Measurements from ENCODE around the gene DIAPH2. TPM values are rescaled to one million over a fixed set of nuclear protein-coding genes. Genes with fewer than 3 reads are reported as not detected.

DIAPH2 gene
- total RNA-seq, 1 donor from 2014 or later, result 12.9 TPM

DNA sequence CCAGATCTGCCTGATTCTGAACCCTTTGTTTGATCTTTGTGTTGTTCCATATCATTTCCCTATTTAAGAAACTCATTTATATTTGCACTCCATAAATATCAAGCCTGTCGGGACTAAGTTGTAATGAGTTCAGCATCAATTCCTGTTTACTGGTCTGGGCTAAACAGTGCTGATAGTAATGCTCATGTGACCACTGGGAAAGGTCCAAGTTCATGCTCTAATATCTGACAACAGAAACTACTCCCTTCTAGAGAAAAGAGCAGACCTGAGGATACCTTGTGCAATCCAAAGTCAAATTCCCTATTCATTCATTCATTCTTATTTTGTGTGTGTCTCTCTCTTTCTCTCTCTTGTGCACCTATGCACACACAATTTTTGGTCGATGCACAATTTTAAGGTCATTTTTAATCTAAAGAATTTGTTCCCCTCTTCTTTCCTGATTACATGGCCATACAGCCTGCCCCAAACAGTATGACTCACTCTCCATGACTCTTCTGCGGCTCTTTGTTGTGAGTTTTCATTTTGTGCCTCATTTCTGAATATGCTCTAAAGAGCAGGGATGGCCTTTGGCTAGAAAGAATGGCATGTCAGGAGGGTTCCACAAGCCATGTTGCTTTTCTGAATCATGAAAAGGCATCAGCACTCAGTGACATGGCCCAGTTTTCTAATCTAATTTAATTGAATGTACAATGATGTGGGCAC lies 863.4 kb downstream of the DIAPH2 start:
- intact Hi-C loops (cut with micrococcal nuclease), result no loop called here

DNA sequence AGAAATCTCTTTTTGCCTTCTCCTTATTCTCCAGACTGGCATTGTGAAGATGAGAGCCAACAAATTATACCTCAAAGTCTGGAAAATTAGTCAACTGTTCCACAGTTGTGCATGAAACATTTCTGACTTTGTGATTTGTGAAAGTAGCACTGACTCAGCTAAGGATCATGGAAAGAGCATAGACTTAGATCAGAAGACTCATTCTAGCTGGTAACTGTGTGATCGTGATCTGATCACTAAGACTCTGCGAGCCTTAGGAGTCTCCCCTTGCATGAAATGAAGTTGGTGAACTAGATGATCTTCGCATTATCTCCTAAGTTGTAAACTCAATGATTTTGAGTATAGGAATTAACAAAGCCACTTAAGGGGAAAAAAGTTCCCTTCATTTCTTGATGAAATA lies 867.2 kb downstream of the DIAPH2 start:
- intact Hi-C loops (cut with micrococcal nuclease), result no loop called here

DNA sequence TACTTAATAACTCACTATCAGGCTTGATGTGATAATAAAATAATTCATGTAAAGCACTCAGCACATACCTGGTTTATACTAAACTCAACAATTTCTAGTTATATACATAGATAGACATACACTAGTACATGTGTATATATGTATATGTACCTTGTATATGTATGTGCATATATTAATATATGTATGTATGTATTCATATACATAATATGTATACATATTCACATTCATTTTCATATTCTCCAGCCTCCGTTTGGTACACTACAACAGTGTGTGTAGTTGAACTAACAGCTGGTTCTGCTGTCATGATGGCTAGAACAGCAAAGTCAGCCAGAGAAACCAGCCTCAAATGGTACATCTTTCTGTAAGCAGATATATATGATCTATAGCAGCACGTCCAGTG lies 869.2 kb downstream of the DIAPH2 start:
- intact Hi-C loops (cut with micrococcal nuclease), result no loop called here

DNA sequence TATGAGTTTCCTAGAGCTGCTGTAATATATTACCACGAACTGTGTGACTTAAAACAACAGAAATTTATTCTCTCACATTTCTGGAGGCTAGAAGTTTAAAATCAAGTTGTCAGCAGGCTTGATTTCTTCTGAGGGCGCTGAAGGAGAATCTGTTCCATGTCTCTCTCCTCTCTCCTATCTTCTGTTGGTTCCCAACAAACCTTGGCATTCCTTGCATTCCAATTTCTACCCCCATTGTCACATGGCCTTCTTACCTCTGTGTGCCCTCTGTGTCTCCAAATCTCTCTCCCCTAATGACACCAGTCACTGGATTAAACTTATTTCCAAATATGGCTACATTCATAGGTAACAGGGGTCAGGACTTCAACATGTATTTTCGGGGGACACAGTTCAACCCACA lies 871.7 kb downstream of the DIAPH2 start:
- intact Hi-C loops (cut with micrococcal nuclease), result no loop called here

DNA sequence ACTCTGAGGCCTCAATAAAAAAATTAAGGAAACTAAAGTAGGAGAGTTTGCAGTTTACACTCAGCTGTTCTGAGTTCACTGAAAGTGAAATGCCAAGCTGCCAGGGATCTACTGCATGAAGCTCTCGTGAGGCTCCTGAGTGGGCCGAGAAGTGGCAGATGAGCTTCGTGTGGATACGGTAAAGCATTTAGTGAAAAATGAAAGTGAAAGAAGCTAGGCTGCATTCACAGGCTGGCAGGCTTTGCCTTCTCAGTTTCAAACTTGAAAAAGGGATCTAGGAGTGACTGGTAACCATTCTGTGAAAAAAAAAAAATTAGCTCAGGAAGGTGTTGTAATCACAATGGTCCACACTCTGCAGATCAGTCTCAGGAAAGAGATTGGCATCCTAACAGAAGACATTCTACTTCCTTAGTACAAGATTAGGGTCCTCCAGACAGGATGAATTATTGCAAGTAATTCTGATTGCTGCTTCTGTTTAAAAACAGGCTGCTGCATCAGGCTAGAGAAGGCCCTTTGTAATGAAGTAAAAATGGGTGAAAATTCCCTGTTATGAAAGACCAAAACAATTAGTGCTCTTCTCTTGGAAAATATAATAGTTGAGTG lies 879.0 kb downstream of the DIAPH2 start:
- intact Hi-C loops (cut with micrococcal nuclease), result loop anchor here (5.0 kb wide), 1 partner anchor 34 kb away; no protein-coding TSS in a partner anchor

DNA sequence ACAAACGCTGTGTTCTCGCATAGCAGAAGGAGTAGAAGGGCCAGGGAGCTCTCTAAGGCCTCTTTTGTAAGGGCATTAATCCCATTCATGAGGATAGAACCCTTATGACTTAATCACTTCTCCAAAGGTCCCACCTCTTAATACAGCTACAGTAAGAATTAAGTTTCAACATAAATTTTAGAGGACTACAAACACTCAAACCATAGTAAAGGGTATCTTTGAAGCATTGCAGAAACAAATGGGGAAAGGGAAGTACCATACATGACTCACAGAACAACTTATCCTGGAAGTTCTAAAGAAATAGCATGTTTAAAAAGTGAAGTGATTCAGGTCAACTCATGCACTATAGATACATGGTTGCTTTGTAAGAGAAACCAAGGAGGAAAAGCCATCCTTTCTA lies 879.9 kb downstream of the DIAPH2 start:
- intact Hi-C loops (cut with micrococcal nuclease), result loop anchor here (5.0 kb wide), 1 partner anchor 33 kb away; no protein-coding TSS in a partner anchor

DNA sequence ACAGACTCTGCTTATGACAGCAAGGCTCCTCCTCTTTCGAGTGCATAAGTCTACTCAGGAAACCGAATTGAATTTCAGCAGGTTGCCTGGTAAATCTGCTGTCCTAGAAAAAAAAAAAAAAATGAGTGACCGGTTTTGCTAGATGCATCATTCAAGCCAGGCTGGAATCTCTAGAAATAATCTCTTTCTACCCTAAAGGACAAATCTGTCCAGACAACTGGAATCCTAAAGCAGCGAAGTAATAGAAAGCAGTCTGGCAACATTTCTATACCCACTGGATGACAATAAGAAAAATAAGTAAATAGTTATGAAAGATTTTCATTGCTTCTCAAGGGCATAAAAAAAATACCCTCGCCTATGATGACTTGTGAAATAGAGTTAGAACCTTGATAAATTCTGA lies 902.5 kb downstream of the DIAPH2 start:
- intact Hi-C loops (cut with micrococcal nuclease), result no loop called here

DNA sequence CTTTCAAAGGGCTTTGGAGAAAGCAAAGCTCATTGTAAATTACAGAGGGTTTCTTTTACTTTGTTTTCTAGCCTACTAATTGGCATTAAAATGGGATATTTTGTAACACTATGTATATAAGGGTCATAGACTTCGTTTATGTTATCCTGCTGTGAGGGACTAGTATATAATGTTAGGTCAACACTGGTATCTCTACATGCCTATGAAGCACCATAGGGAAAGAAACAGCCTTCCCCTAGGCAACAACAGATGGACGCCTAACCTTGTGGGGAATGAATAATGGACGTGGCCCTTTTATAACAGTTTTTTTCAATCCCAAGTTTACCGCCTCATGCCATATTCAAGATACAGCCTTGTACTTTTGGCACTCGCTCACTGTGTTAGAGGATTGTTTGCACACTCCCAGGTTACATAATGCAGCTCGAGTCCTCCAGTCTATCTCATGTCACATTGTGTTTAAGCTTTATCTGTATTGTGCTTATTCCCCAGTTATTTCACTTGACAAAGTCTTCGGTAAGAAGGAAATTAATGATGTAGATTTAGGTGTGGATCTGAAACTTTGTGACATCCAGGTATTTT lies 910.1 kb downstream of the DIAPH2 start:
- intact Hi-C loops (cut with micrococcal nuclease), result loop anchor here (5.0 kb wide), 1 partner anchor 32 kb away; no protein-coding TSS in a partner anchor

DNA sequence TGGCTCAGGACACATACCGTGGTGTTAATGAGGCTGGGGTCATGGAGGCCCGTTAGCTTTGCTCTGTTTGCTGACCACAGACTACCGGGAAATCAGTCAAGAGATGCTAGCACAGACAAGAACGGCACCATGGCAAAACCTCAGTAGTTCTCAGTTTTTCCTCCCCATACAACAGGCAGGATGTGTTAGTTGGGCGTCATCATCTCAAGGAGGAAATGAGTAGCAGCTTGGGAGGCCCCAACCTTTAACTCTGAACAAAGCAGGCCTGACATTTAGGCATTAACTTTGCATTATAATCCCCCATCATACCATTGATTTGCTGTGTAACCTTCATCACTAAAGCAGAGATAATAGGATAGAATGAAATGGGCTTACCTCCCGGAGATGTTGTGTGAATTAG lies 913.3 kb downstream of the DIAPH2 start:
- intact Hi-C loops (cut with micrococcal nuclease), result loop anchor here (5.0 kb wide), 1 partner anchor 36 kb away; no protein-coding TSS in a partner anchor

DNA sequence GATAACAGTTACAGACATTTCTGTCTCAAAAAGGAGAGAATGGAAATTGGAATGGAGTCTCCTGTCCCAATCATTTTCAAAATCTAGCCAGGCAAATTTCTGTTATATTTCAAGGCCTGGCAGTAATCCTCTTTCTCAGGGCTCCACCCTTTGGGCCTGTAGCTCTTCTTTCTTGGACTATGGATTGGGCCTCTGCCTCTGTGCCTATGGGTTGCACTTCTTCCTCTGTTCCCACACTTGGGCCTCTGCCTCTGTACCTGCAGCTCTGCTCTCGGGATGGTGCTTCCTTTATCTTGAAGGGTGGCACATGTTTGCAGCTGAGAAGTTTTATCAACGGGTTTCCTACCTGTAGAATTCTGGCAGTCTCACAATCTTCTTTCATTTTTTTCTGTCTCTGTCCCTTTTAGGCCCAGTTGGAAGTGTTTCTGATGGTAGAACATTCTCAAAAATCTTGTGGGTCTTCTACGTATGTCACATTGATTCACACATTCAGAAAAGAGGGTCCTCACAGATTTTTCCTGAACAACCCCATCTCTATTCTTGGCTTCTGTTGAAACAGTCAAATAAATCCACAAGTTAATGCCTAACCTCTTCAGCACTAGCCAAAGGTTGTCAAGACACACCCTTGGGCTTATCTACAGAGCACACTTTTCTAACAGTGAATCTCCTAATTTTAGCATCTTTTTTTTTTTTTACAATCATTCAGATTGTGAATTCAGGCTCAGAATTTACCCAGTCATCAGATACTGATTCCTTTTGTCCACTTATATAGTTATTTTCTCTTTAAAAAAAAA lies 918.0 kb downstream of the DIAPH2 start:
- intact Hi-C loops (cut with micrococcal nuclease), result no loop called here

DNA sequence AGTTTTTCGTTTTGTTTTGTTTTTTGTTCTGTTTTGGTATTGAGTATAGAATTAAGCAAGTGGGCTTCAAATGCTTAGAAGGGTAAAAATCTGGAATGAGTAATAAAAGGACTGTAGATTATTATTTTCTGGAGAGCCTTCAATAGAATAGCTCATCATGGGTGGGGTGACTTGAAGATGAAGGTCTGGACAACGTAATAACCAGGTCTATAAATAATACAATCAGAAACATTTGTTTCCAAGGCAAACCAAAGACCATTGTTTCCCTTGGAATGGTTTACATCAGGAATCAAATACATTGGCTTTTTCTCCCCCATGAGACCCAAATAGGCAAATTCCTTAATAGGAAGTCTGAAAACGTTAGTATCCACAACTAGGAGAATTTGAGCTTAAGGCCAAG lies 920.6 kb downstream of the DIAPH2 start:
- intact Hi-C loops (cut with micrococcal nuclease), result no loop called here

DNA sequence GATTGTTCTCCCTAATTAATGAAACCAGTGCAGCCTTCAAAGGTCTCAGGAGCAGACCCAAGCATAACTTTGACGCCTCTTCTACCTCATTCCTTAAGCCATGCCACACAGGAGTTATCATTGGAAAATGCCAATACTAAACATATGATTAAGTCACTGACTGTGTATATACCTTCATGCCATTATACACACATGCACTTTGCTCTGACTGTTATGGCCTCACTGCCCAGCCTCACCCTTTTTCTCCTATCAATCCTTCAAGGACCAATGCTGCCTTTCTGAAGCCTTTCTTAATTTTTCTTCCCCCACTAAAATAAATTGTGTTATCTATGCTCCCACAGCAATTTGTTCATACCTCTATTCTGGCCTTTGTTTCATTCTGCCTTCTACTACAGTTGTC lies 924.7 kb downstream of the DIAPH2 start:
- intact Hi-C loops (cut with micrococcal nuclease), result no loop called here

DNA sequence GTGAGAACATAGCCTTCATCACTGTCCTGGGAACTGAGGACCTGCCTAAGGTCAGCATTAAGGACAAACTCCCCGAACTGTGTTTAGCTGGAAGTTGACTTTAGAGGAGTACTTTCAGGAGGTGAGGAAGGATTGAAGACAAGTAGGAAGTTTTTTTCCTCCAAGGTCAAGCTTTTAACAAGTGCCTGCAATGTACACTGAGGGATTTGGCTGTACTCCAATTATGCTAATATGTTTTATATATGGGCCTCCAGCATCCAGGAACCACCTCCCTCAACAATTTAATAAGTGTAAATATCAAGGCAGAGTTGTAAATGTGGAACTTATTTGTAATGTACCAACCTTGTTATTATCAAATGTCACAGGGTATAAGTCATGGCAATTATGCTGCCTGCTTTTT lies 925.3 kb downstream of the DIAPH2 start:
- intact Hi-C loops (cut with micrococcal nuclease), result no loop called here

DNA sequence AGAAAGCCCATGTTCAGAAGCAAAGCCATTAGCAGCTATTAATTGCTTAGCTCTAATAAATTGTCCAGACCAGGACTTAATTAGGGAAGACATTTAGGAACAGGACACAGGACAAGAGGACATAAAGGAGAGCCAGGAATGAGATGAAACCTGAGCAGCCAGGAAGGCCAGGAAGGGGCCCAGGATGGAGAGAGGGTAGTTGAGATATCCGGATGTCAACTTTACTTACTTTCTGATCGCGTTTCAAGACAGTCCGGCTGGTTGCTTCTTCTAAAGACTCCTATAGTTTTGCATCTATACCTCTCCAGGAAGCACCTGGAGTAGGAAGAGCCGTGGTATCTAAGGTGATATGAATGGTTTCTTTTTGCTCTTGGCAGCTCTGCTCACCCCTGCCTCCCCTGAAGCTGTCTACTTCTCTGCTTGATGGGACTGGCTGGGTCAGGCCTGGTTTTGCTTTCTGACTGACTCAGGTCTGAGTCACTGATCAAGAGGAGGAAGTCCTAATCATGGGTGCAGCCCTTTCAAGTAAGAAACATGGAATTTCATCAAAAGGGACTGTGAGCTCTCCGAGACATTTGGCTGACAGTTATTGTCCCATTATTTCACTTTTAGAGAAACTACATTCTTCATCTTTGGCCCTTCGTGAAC lies 932.4 kb downstream of the DIAPH2 start:
- intact Hi-C loops (cut with micrococcal nuclease), result no loop called here

DNA sequence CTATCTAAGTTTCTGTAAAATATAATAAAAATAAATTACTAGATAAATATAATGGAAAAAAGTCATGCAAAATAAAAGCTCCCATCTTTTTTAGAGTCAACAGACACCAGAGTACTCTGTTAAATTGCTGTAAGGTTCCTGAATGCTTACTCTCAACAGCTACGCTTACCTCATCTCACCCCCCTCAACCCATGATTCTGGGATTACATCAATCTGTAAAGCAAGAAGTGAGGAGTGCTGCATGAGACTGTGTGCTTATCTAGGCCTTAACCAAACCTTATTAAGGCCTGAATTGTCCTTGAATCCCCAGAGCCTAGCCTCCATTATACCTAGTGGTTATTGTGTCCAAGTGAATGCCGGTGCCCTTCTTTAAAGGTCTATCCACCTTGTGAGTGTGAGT lies 934.9 kb downstream of the DIAPH2 start:
- intact Hi-C loops (cut with micrococcal nuclease), result no loop called here

DNA sequence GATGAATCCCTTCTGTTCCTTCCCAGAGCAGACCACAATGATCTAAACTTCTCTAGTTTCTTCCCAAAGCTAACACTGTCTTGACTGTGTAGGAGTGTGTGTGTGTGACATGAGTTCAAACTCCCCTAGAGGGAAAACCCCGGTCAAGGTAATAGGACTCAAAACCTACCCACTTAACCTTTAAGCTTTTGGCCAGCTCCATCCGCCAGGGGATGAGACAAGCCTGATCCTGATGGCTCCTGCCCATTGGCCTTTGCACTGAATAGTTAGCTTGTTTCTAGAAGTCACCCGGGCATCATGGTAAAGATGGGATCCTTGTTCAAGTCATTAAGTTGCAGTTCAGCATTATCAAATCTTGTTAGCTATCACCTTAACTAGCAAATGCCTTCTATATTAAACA lies 937.5 kb downstream of the DIAPH2 start:
- intact Hi-C loops (cut with micrococcal nuclease), result no loop called here

DNA sequence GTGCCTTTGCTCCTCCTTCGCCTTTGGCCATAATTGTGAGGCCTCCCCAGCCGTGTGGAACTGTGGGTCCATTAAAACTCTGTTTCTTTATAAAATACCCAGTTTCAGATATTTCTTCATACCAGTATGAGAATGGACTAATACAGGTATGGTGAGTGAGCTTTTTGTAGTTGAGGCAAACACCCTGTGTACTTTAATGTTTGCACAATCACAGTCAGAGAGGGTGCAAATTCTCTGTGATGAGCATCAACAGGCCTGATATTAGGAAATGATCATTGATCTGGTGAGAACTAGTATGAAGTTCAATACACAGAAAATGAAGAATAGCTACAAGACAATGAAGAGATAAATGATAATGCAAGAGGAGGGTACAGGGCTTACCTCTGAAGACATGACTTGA lies 943.7 kb downstream of the DIAPH2 start:
- intact Hi-C loops (cut with micrococcal nuclease), result no loop called here

DNA sequence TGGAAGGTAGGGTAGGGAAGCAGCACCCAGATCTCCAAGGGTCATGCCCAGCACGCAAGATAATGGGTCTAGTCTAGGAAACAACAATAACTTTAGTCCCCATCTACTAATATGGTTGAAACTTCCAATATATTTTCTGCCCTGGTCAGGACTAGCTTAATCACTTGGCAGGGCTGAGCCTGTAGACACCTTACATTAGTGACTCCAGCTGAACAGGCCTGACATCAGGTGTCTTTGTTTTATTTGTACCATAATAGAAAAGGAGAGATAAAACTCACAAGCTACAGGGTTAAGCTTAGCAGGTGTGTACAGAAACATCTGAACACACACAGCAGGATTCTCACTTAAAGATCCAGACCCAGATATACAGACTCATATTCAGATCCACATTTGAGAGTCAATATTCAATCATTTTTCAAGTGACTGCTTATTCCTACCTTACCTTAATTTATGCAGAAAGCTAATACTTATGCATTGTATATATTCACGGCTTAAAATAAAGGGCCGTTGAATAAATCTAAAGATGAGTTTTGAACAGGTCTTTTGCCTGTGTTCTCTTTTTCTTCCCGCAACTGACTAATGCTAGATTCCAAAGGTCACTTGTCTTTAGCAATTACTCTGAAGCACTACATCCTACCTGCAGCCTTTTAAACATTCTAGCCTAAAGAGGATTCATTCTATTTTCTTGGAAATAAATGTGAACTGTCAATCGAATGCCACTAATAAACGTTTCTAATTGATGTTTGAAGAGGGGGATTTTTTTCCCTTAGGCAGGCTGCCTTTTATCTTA lies 944.4 kb downstream of the DIAPH2 start:
- intact Hi-C loops (cut with micrococcal nuclease), result no loop called here

DNA sequence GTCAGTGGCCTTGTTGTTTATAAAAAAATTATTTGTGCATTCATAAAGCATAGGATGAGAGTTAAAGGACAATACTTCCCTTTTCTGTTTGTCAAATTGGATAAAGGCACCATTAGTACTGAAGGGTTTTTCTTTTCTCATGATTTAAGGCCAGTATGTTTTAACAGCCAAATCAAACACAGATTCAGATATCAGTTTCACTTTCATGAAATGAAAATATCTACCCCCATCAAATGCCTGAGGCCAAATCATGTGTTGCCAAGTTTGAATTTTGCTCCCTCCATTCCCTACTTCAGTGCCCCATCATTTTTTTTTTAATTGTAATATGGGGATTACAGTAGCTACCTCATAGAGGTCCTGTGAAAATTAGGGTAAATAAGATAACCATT lies 944.9 kb downstream of the DIAPH2 start:
- intact Hi-C loops (cut with micrococcal nuclease), result no loop called here

DNA sequence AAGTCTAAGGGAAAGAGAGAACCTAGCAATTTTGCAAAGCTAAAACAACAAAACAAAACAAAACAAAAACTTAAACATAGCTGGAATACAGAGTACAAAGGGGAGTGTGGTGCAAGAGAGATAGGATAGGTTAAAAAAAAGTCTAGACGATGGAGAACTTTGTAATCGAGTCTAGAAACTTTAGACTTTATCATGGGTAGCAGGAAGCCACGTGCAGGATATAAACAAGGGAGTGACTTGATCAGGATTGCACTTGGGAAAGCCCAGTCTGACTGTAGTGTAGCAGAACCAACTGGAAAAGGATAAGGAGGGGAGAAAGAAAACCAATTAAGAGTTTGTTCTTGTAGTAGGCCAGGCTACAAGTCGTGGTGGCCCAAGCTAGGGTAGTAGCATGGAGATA lies 949.2 kb downstream of the DIAPH2 start:
- intact Hi-C loops (cut with micrococcal nuclease), result no loop called here

Measured in T-helper 2 cell treated with Interferon-gamma antibody and Interleukin-4, amounts not matched to agents 100 ng/mL and 5 ng/mL, for 36 hours (primary cell).